ENCODE data around the gene GRXCR2.
"Not testable (repeated sequence)": the region's sequence is repeated elsewhere in the genome, so short reads cannot be mapped to it uniquely, and the experiment has no call there.

GRXCR2 gene

DNA sequence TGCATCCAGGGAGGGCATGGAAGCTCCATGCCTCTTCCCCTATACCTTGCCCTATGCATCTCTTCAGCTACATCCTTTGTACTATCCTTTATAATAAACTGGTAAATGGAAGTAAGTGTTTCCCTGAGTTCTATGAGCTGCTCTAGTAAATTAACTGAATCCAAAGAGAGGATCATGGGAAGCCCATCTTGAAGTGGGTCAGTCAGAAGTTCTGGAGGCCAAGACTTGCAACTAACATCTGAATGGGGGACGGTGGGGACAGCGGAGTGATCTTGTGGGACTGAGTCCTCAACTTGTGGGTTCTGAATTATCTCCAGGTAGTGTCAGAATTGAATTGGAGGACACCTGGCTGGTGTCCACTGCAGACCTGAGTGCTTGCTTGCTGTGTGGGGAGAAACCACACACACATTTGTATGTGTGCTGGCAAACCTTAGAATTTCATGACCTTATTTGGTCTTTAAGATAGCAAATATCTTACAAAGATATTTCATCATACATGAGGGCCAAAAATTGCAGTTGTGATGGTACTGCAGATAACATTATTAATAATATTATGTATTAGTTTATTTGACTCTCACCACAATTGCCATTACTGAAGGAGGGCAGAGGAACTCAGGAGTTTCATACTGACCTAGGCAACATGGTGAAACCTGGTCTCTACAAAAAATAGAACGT, 32.2 kb downstream of the GRXCR2 start:
- no peak overlapping the region for H3K4me3 ChIP-seq (ENCODE audit: low read length)
- TF ChIP-seq, protein P1, sequence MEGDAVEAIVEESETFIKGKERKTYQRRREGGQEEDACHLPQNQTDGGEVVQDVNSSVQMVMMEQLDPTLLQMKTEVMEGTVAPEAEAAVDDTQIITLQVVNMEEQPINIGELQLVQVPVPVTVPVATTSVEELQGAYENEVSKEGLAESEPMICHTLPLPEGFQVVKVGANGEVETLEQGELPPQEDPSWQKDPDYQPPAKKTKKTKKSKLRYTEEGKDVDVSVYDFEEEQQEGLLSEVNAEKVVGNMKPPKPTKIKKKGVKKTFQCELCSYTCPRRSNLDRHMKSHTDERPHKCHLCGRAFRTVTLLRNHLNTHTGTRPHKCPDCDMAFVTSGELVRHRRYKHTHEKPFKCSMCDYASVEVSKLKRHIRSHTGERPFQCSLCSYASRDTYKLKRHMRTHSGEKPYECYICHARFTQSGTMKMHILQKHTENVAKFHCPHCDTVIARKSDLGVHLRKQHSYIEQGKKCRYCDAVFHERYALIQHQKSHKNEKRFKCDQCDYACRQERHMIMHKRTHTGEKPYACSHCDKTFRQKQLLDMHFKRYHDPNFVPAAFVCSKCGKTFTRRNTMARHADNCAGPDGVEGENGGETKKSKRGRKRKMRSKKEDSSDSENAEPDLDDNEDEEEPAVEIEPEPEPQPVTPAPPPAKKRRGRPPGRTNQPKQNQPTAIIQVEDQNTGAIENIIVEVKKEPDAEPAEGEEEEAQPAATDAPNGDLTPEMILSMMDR (IDR thresholded peaks at IDR 0.05; ENCODE audit: insufficient read depth, low read depth, low read length, missing control alignments) = no peak
- no peak for DNase-seq (ENCODE audit: low read depth)

DNA sequence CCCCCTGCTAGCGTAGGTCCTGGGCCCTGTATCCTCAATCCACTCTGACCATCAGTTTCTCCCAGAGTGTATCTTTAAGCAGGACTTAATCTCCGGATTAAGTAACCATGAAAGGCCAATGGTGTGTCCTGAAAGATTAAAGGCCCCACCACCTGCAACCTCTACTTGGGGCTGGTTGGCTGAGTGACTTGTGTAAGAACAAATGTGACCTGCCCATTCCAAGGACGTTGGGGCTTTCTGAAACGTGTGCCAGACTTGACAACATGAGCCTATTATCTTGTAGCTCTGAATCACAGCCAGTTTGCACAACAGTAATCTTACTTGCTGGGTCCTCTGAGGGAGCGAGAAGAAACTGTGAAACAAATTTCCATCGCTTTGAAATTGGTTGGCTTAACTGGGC, 34.5 kb downstream of the GRXCR2 start:
- H3K4me3 ChIP-seq (ENCODE audit: low read length) = no peak overlapping the region
- DNase-seq (ENCODE audit: low read depth) = peak; percentile 32
- TF ChIP-seq, protein P1 (IDR thresholded peaks at IDR 0.05; ENCODE audit: insufficient read depth, low read depth, low read length, missing control alignments) = no peak

DNA sequence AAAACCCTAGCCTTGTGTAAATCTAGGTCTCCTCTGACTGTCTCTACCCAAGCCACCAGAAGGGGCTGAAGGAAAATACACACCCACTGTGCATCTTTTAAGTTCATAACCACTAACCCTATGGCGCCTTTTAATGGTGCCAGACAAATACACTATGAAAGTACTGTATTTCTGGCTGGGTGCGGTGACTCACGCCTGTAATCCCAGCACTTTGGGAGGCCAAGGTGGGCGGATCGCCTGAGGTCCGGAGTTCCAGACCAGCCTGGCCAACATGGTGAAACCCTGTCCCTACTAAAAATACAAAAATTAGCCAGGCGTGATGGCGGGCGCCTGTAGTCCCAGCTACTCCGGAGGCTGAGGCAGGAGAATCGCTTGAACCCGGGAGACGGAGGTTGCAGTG, 36.6 kb downstream of the GRXCR2 start:
- H3K4me3 ChIP-seq (ENCODE audit: low read length); DNase-seq (ENCODE audit: low read depth): not testable (repeated sequence)

DNA sequence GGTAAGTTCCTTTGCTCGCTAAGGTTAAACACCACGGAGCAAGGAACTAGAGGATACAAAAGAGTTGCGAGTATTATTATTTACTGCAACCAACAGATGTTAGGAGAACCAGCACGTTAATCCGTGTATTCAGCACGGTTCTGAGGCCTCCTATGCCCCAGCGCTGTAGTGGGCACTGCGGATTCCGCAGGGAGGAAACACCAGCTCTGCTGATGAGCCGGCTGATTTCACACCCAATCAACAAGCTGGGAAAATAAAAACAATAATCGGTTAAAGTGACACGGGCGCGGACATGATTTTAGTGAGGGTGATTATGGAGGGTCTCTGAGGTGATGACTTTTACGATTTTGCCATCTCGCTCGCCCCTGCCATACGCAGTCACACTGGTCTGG, 37.0 kb downstream of the GRXCR2 start:
- DNase-seq (ENCODE audit: low read depth) = no peak
- TF ChIP-seq, protein P1 (IDR thresholded peaks at IDR 0.05; ENCODE audit: insufficient read depth, low read depth, low read length, missing control alignments) = no peak
- H3K4me3 ChIP-seq (ENCODE audit: low read length) = peak overlapping the region; percentile 61

DNA sequence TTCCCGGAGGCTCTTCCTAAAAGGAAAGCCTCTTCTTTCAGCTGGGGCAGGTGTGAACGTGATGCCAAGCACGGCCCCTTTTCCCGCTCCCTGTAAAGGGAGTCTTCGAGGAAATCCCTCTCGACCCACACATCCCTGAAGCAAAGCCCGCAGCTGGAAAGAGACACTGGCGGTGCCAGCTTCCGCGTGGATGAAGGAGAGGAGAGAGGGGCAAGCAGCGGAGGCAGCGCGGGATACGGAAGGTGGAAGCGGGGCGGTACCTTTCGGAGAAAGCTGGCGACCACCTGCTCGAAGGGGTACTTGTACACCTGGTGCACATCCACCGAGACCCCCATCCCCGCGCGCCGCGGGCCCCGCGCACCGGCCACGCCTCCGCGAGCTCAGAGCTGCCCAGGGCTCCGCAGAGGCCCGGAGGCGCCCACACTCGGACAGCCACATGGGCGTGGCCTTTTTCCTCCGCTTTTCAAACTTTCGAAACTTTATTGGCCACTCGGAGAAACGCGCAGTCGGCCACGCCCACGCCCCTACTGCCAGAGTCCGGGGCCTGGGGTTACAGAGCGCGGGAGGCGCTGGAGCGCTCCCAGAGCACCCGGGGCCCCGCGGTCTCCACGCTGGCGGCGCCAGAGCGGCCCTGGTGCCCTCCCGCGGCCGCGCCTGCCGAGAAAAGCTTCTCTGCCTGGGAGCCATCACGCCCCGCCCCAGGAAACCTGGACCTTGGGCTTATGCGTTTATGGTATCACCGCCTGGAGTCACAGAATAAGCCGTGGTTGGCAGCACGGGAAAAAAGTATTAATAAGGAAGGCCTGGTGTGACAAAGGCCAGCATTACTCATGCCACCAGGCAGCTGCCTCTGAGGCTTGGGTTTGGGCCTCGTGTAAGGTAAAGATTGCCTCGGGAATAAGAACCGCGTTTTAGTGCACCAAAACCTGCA, 37.6 kb downstream of the GRXCR2 start, which contains the start of gene PRELID2:
TSS of gene PRELID2 (minus strand) at position 426 of the 931 bp plus-strand sequence. CDS start at position 335, 91 bp downstream.
- DNase-seq (ENCODE audit: low read depth) = peak; percentile 85
- H3K4me3 ChIP-seq (ENCODE audit: low read length) = peak within 1 kb of the TSS; percentile 61
- TF ChIP-seq, protein P1 (IDR thresholded peaks at IDR 0.05; ENCODE audit: insufficient read depth, low read depth, low read length, missing control alignments) = no peak

DNA sequence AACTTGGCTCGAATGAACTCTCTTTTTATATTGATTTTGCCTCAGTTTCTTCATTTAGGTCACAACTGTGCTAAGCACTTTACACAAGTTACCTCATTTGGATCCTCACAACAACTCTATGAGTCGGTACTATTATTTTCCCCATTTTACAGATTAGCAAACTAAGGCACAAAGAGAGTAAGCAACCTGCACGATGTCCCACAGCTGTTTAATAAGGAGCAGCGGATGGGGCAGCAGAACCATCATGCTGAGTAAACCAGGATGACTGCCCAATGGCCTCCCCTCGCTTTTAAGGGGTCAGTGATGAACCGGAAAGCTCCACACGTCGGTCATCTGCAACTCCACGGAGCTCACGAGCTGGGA, 38.3 kb downstream of the GRXCR2 start:
- DNase-seq (ENCODE audit: low read depth) = no peak
- TF ChIP-seq, protein P1 (IDR thresholded peaks at IDR 0.05; ENCODE audit: insufficient read depth, low read depth, low read length, missing control alignments) = no peak

DNA sequence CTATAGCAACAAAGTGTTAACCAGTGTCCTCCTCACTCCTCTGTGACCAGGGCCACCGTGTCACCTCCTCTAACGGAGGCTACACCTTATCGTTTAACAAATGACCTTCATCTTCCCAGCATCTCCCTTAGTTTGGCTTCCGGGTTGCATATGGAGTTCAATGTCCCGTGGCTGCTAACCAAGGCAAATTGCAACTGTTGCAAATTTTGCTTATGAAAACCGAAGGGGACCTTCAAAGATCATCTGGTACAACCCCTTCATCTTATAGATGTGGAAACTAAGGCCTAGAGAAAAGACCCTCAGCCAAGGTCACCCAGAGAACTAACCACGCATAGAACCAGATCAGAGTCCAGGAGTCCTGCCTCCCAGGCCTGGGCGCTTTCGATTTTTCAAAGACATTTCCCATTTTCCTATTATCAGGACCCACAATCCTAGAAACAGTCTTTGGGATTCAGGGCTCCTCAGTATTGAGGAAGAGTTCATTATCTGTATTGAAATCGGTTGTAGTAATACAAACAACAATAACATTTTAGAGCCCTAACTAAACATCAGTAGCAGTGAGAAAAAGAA, 39.1 kb downstream of the GRXCR2 start:
- H3K4me3 ChIP-seq (ENCODE audit: low read length) = no peak overlapping the region
- TF ChIP-seq, protein P1 (IDR thresholded peaks at IDR 0.05; ENCODE audit: insufficient read depth, low read depth, low read length, missing control alignments) = no peak
- no peak for DNase-seq (ENCODE audit: low read depth)

More for the DNA sequence above, 38.3 kb downstream of the GRXCR2 start:
- H3K4me3 ChIP-seq (ENCODE audit: low read length) = peak overlapping the region; percentile 61
